ENCODE measurements around the gene CDK9.

Gene CDK9

DNA sequence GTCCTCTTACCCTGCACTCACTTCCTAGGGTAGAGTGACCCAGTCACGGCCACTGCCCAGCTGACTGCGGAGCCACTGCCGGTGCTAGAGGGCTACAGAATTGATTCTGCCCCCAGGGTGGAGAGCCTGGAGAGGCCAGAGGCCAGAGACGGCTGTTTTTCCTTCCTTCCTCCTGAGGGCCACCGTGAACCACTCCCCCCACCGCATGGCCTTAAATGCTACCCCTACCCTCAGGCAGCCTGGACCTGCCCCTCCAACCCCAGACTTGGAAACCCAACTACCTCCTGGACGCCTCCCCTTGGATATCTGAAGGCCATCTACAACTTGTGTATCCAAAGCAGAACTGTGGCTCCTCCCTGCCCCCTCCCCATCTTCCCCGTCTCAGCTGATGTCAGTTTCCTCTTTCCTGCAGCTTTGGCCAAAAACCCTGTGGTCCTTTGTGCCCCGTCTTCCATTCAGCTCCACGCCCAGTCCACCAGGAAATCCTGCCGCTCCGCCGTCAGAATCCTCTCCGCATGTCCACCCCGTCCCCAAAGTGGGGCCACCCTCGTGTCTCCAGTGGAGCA, 23.6 kb upstream of the CDK9 start:
- DNase-seq: no peak

DNA sequence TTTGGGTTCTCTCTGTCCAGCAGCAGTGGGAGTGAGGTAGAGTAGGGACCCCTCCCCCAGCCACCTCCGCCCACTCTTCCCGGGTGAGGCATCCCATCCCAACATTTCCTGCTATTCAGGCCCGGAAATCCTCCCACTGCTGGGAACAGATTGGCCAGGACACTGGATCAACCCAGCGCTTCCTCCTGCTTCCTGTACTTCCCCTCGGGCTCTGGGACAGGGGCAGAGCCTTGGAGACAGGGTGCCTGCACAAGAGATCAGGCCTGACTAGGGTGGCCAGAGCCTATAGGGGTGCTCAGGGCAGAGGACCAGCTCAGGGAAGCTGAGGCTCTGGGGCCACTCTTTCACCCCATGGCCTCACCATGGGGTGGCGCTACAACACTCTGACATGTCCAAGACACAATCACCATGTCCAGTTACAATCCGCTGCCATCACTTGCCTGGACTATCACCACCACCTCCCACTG, 21.9 kb upstream of the CDK9 start:
- DNase-seq: peak; percentile 39

DNA sequence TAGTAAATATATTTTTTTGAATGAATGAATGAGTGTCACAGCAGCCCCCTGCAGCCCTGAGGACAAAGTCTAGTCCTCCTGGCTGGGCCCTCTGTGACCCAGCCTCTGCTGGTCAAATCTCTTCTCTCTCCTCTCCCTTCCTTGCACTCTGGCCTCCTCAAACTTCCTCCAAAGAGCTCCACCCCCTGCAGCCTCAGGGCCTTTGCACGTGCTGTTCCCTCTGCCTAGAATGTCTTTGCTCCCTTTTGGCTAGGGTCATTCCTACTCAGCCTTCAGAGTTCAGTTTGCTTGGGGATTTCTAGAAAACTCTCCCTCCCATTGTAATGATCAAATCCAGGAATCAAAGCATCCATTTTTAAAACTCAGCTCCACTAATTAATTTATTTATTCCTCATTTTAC, 20.4 kb upstream of the CDK9 start:
- DNase-seq: no peak

DNA sequence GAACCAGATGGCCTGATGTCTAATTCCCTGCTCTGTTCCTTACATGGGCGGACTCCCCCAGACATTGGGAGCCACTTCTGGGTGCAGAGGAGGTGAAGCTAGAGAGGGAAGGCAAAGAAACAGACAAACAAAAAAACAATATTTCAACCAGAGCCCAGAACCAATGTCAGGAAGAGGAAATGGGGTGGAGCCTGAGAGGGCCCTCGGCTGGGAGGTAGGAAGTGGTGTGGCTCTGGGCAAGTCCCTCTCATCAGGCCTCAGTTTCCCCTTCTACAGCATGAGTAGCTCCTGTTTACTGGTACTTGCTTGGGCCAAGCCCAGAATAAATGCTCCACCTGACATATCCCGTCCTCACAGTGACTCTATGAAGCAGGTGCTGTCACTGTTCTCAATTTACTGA, 18.4 kb upstream of the CDK9 start:
- peak; percentile 38 for DNase-seq

DNA sequence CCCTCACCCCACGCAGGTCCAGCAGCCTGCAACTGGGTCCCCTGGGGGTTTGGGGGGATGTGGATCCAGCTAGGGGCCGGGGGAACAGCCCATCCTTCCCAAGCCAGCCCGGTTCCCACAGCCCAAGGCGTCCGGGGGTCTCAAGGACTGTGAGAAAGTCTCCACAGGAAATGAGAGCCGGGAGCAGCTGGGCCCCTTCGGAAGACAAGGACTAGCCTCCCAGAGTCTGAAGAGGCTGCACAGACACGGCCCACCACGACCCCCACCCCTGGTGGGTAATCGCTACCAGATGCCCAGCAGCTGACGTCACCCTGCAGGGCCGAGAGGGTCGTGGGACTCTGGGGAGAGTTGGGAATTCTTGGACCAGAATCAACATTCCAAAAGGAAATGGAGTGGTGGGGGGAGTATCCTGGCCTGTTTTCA, 17.9 kb upstream of the CDK9 start:
- DNase-seq: no peak

DNA sequence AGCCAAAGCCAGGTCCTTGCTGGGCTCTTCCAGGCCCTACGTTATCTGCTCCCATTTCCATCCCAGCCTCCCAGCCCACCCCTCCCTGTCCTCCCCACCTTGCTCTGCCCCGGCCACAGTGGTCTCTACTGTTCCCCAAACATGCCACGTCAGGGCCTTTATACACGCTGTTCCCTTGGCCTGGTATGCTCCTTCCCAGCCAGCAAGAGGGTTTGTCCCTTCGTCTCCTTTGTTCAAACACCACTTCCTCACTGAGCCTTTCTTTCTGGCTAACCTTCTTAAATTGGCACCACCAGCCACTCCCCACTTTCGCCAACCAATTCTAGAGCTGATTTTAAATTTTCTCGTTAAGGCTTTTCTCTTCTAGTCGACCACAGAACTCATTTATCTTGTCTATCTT, 17.1 kb upstream of the CDK9 start:
- no peak for DNase-seq

DNA sequence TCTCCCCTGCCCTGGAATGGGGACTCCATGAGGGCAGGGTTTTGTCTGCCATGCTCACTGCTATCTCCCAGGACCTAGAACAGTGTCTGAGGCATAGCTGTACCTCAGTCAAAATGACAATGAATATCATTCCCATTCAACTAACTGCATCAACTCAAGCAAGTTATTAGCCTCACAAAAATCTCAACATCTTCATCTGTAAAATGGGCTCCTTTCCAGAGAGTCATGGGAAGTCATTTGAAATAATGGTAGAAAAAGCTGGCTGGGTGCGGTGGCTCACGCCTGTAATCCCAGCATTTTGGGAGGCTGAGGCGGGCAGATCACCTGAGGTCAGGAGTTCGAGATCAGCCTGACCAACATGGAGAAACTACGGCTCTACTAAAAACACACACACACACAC, 16.7 kb upstream of the CDK9 start:
- no peak for DNase-seq

DNA sequence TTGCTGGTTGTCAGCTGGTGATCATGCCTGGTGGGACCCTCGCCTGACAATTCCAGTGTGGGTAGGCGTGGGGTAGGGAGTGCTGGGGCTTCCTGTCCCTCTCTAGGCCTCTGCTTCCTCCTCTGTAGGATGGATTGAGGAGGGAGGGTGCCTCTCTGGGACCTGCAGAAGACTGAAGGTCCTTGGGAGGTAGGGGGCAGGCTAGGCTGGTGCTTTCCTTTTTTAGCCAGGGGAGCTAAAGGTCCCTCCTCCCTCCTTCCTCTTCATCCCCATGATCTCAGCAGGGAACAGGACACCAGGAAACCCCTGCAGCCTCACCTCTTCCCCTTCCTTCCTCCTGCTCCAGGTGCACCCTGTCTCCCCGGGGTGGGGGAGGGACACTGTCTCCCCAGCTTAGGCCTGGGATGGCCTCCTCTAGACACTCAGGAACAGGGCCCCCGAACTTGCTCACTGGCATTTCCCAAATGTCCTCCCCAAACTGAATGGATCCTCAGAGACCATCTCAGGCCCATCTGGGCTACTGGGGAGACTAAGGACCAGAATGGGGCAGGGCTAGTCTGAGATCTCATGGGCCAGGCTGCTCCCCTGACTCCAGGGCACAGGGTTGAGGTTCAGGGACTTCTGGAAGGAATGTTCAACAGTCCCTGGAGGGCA, 15.8 kb upstream of the CDK9 start:
- DNase-seq: peak; percentile 27

DNA sequence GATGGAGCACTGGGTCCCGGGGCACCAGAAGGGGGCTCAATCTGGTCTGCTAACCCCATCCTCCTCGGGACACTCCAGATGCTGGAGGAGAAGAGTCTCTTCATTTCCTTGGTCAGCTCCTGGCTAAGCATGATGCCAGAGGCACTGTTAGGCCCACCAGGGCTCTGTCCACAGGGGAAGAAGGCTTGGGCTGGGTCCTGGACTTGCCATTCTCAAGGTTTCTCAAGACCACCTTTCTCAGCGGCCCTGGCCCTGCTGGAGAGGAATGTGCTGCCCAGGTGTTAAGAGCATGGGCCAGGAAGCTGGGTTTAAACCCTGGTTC, 15.3 kb upstream of the CDK9 start:
- DNase-seq: no peak

DNA sequence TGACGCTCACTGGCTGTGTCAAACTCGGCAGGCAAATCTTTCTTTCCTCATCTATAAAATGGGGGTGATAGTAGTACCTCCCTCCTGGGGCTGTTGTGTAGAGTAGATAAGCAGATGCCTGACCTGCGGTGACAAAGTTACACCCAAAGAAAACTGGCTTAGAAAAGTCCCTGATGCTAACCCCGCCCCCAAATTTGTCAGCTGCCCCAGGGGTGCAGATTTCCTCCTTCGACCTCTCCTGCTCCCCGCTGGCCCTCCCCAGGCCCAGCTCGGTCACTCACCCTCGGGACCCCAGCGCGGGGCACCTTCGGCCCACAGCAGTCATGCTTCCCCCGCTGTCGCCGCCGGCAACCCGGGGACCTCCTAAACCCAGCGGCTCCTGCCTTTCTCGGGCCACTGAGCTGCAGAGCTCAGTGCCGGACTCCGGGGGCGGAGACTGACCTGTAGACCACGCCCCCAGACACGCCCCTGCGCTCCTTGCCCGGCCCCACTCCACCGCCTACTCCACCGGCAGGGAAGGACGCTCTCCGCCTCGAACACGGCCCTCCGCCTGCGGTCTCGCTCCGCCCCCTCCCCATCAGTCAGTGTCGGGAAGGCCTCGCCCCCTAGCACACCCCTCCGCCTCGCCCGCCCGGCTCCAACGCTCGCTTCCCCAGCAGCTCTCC, 14.8 kb upstream of the CDK9 start:
- DNase-seq: peak; percentile 97

DNA sequence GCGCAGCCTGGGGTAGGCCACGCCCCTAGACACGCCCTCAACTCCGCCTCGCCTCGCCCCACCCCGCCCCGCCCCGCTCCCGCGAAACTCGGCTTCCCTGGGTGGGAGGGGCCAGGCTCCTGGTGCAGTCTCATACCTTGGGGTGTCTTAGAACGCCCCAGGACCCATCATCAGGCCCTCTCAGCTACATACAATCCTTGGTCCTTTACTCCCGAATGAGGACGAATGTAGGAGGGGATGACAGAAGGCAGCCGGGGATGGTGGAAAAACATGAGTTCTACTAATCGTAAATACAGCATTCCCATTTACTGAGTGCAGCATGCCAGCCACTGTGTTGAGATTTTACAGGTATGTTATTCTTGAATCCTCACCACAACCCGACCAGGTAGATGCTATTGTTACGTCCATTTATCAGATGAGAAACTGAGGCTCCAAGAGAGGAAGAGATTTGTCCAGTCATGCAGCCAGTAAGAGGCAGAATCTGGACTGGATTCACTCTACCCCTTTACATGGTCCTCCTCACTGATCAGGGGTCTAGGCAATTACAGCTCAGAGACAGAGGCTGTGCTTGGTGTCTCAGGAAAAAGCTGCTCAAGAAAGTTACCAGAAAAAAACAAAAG, 14.2 kb upstream of the CDK9 start:
- no peak for DNase-seq

DNA sequence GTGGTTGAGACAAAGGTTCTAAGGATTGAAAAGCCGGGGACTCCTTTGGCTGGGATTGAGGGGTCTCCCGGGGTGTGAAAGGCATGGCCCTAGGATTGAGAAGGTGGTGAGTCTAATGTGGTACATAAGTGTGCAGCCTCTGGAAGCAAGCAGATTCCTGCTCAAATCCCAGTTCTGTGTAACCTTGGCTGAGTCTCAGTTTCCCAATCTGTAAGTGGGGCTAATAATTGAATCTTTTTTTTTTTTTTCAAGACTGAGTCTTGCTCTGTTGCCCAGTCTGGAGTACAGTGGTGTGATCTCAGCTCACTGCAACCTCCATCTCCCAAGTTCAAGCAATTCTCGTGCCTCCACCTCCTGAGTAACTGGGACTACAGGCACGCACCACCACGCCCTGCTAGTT, 13.2 kb upstream of the CDK9 start:
- no peak for DNase-seq

DNA sequence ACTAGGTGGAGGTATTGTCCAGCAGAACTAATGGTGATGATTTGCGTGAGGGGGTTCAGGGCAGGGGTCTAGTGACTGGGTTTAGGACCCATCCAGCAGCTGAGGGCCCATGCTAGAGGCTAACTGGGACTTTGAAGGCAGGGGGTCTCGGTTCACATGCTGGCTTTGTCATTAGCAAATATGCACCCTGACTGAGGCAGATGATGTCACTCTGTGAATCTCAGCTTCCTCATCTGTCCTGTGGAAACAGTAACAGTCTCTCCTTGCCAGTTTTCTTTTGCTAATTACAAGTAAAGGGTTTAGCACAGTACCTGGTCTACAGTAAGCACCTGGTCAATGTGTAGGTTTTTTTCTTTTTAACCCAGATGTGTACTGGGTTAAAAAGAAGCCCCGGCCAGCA, 12.6 kb upstream of the CDK9 start:
- DNase-seq: no peak

DNA sequence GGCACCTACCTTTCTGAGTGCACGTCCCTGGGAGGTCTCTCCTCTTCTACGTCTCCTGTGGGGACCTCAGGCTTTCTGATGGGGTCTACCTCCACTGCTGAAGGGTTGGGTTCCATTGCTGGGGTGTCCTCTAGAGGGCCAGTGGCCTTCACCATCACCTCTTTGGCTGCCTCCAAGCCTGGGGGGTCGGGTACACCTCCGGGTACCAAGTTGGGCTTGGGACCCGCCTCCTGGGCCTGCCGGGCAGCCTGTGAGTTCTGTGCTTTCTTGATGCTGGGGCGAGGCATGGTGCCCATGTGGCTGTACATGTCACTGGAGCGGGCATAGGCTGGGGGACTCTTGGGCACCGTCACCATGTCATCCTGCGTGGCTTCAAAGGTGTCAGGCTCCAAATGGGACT, 11.9 kb upstream of the CDK9 start:
- DNase-seq: no peak

DNA sequence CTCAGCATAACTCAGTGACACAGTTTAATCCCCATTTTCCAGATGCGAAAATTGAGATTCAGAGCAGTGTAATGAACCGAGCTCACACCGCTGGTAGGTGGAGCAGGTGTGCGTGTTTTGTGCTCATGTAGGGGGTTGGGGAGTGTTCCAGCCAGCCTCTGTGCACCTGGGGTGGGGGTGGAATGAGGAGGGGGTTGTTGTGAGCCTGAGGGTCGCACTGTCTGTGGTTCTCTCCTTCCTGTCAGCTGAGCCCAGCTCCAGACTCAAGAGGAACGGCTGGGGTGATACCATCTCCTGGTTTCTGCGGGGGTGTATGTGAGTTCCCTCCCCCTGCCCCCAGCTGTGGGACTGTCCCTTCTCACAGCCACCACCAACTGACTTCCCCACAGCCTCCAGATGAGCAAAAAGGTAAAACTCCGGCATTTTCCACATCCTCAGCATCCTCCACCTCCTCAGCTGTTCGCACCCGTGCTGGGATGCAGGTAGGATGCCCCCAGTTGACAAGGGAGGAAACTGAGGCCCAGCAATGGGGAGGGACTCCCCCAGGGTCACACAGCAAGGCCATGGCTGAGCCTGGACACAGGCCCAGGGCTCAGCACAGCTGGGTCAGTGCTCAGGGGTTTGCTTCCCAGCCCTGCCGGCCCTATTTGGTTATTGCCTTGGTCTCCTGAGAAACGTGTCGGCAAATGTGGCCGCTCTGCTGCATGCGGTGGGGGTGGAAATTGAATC, 9.5 kb upstream of the CDK9 start:
- peak; percentile 88 for DNase-seq

DNA sequence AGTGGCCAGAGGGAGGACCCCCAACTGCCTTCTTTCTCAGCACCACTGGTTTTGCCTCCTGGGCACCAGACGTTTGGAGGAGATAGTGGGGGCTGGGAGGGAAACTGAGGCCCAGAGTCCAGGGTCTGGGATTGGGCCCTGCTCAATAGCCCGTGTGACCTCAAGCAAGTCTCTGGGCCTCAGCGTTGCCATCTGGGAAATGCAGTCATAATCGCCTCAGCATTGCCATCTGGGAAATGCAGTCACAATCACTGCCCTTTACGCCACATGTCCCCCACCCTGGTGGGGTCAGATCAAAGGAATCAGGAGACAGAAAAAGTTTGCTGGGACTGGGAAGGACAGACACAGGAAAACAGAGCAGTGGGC, 8.9 kb upstream of the CDK9 start:
- no peak for DNase-seq

DNA sequence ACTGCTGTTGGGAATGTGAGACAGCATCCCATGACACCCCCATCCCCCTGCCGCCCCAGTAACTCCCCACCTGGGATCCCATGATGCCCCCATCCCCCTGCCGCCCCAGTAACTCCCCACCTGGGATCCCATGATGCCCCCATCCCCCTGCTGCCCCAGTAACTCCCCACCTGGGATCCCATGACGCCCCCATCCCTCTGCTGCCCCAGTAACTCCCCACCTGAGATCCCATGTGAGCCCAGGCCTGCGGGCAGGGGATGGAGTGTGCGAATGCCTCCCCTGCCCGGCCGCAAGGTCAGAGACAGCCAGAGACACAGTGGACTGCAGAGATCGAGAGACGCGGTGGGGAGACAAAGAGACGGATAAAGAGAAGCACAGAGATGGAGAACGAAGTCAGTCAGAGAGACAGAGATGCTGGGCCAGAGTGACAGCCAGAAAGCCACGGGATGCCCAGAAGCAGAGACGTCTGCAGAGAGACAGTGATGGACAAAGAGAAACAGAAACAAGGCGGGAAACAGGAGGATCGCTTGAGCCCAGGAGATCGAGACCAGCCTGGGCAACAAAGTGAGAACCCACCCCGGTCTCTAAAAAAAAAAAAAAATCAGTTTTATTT, 8.4 kb upstream of the CDK9 start:
- peak; percentile 48 for DNase-seq

DNA sequence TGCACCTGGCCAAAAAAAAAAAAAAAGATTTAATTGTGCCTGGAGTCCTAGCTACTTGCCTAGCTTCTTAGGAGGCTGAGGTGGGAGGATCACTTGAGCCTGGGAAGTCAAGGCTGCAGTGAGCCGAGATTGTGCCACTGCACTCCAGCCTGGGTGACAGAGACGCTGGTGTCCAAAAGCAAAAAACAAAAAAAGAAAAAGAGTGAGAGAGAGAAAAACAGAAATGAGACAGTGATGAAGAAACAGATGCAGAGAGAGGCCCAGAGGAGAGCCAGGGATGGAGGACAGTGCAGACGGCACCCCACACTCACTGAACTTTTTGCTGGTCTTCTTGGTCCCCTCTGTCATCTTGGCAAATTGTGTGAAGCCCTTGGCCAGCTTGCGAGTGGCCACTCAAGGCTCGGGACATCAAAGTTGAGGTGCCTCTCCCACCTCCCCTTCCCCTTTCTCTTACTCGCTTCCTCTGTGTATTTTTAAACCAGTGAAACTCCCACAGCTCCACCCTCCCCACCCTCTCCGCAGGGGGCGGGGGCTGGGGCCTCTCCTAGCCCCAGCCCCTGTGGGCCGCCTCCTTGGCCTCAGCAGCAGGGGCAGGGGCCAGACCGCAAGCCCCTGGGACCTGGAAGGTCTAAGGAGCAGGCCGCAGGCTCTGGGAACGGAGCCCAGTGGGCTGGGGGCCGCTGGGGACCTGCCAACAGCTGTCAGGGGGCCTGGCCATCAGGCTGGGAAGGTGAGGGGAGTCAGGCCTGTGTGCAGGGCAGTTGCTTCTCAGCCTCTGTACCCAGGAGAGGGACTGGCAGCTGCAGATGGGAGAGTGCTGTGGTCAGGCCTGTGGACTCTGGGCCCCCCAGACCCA, 7.3 kb upstream of the CDK9 start, which contains the start of gene SH2D3C:
TSS of gene SH2D3C (minus strand) at position 387 of the 856 bp plus-strand sequence. CDS start at position 348, 39 bp downstream.
- DNase-seq: peak; percentile 60

DNA sequence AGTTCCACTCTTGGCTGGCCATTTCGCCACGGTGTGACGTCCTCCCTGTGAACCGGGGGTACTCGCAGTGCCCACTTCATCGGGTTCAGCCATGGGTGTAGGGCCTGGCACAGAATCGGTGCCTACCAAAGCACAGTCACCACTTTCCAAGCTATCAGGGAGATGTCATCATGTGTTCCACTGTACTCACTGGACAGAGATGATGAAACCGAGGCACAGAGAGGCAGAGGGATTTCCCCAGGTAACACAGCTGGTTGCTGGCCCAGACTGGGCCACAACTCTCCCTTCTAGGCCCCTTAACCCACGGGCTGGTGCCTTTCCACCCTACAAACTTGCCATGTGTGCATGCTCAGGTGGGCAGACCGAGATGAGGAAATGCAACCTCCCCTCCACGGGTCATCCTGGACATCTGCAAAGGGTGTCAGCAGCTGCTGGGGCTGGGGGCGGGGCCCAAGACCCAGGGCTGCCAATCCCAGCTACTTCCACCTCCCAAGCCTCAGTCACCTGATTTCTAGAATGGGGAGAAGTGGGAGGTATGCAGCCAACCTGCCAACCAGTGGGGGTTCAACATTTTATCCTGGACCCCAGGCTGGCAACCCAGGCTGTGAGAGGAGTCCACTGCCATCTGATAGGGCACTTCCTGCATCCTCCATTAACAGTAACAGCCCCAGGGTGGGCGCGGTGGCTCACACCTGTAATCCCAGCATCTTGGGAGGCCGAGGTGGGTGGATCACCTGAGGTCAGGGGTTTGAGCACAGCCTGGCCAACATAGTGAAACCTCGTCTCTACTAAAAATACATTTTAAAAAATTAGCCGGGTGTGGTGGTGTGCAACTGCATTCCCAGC, 6.5 kb upstream of the CDK9 start:
- peak; percentile 78 for DNase-seq

DNA sequence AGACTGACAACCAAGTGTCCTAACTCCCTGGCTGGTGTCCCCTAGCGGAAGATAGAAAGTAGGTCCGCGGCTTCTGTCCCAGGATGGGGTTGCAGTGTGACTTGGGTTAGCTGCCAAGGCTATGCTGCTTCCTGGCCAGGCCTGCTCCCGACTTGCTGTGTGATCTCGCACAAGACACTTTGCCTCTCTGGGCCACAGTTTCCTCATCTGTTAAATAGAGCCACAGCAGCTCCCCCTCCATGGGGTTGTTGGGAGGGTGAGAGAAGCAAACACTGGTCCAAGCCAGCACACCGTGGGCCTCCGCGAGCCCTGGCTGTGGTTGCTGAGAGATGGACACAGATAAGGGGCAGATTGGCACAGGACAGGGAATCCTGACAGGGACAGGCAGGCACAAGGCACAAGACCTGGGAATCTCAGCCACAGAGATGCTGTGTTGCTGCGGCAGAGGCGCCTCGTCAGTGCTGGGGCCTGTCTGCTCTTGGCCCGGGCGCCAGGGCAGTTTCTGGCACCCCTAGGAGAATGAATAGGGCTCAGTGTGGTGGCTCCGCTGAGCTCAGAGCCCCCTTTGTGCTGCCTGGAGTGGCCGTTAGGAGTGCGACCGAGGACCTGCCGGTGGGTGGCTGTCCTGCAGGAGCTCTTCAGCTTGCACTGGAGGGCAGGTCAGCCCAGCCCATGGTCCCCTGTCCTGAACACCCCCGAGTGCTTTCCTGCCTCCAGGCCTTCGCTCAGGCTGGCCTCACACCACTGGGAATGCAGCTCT, 5.5 kb upstream of the CDK9 start:
- no peak for DNase-seq
